Neural cell (in vitro differentiated cells): Measurements from ENCODE around the gene GNA12. TPM values are rescaled to one million over a fixed set of nuclear protein-coding genes. Genes with fewer than 3 reads are reported as not detected.
A peak's percentile ranks its signal among the peaks of the same experiment; 100 is the strongest.

Experiments used
- H2AFZ ChIP-seq: fragments of 200-600, 300-800 bp; sonication (generic), shearing (Covaris generic); 2 replicates; pipeline ENCODE4 v1.6.0; 2014; ENCODE audit warnings: low read depth, mild to moderate bottlenecking, antibody characterized with exemption, low read length, moderate library complexity
- H3F3A ChIP-seq: fragments of 200-600 bp; shearing (Covaris generic); 2 replicates; pipeline ENCODE4 v1.6.1; 2016; ENCODE audit warnings: mild to moderate bottlenecking, moderate library complexity, mixed read lengths, antibody characterized with exemption, low read length; ENCODE audit not compliant: insufficient read depth, poor library complexity, severe bottlenecking
- H3K27ac ChIP-seq: fragments of 200-600, 300-800 bp; sonication (generic), shearing (Covaris generic); 2 replicates; pipeline ENCODE4 v1.5.1; 2014; ENCODE audit warnings: mild to moderate bottlenecking, low read length, moderate library complexity
- H3K27me3 ChIP-seq: fragments of 300-800, 200-600 bp; sonication (generic), shearing (Covaris generic); 2 replicates; pipeline ENCODE4 v1.6.0; 2014; ENCODE audit warnings: mild to moderate bottlenecking, low read depth, low read length, moderate library complexity; ENCODE audit not compliant: insufficient read depth
- H3K36me3 ChIP-seq: fragments of 300-800, 200-600 bp; sonication (generic), shearing (Covaris generic); 2 replicates; pipeline ENCODE4 v1.5.1; 2014; ENCODE audit warnings: mild to moderate bottlenecking, antibody characterized with exemption, low read length, moderate library complexity; ENCODE audit not compliant: insufficient read depth
- H3K4me2 ChIP-seq: fragments of 300-800, 200-600 bp; sonication (generic), shearing (Covaris generic); 2 replicates; pipeline ENCODE4 v1.6.0; 2014; ENCODE audit warnings: mild to moderate bottlenecking, low read length
- H3K4me3 ChIP-seq: fragments of 300-800, 200-600 bp; sonication (generic), shearing (Covaris generic); 2 replicates; pipeline ENCODE4 v1.5.1; 2014; ENCODE audit warnings: mild to moderate bottlenecking, low read length, moderate library complexity
- H3K79me2 ChIP-seq: fragments of 200-600 bp; shearing (Covaris generic); replicated peaks from 2 replicates; pipeline ENCODE4 v1.6.0; 2014; ENCODE audit warnings: mild to moderate bottlenecking, low read length, moderate library complexity; ENCODE audit not compliant: insufficient read depth
- H3K9ac ChIP-seq: fragments of 300-800, 200-600 bp; sonication (generic), shearing (Covaris generic); 2 replicates; pipeline ENCODE4 v1.6.1; 2016; ENCODE audit warnings: mild to moderate bottlenecking, low read length, mixed read lengths
- H3K9me2 ChIP-seq: fragments of 200-600 bp; shearing (Covaris generic); 2 replicates; pipeline ENCODE4 v1.6.1; 2016; ENCODE audit warnings: mild to moderate bottlenecking, low read length, mixed read lengths; ENCODE audit not compliant: insufficient read depth
- H3K9me3 ChIP-seq: fragments of 200-600, 300-800 bp; sonication (generic), shearing (Covaris generic); 2 replicates; pipeline ENCODE4 v1.6.1; 2016; ENCODE audit warnings: mild to moderate bottlenecking, mixed run types, low read length, moderate library complexity, mixed read lengths
- H4K20me1 ChIP-seq: fragments of 200-600 bp; shearing (Covaris generic); 2 replicates; pipeline ENCODE4 v1.6.1; 2016; ENCODE audit warnings: mild to moderate bottlenecking, mixed run types; ENCODE audit not compliant: insufficient read depth
- CTCF ChIP-seq: fragments of 450-650 bp; IDR thresholded peaks from 2 replicates; pipeline ENCODE4 v1.5.1; 2014; ENCODE audit warnings: antibody characterized with exemption, mild to moderate bottlenecking, moderate library complexity; ENCODE audit not compliant: poor library complexity, severe bottlenecking
- EP300 ChIP-seq: fragments of 450-650 bp; conservative IDR thresholded peaks from 2 replicates; pipeline ENCODE4 v1.6.1; 2014; ENCODE audit warnings: antibody characterized with exemption, mild to moderate bottlenecking, moderate library complexity; ENCODE audit not compliant: poor library complexity, severe bottlenecking
- EZH2 ChIP-seq: fragments of 200-600, 300-800 bp; shearing (Covaris generic), sonication (generic); IDR thresholded peaks from 2 replicates; pipeline ENCODE4 v1.6.1; 2014; ENCODE audit warnings: antibody characterized with exemption, low read length, borderline replicate concordance, mild to moderate bottlenecking; ENCODE audit not compliant: insufficient read depth, poor library complexity, severe bottlenecking
- MXI1 ChIP-seq: fragments of 450-650 bp; conservative IDR thresholded peaks from 2 replicates; pipeline ENCODE4 v1.6.1; 2014; ENCODE audit warnings: antibody characterized with exemption, mild to moderate bottlenecking; ENCODE audit not compliant: poor library complexity, severe bottlenecking
- POLR2AphosphoS5 ChIP-seq: IDR thresholded peaks from 2 replicates; pipeline ENCODE4 v1.6.1; 2012
- RAD21 ChIP-seq: fragments of 450-650 bp; conservative IDR thresholded peaks from 2 replicates; pipeline ENCODE4 v1.6.1; 2014; ENCODE audit warnings: antibody characterized with exemption, mild to moderate bottlenecking, moderate library complexity
- REST ChIP-seq: IDR thresholded peaks from 2 replicates; pipeline ENCODE4 v1.6.1; 2012; ENCODE audit warnings: borderline replicate concordance
- SMC3 ChIP-seq: fragments of 450-650 bp; conservative IDR thresholded peaks from 2 replicates; pipeline ENCODE4 v1.6.1; 2014; ENCODE audit warnings: antibody characterized with exemption, mild to moderate bottlenecking, moderate library complexity; ENCODE audit not compliant: poor library complexity
- TAF1 ChIP-seq: IDR thresholded peaks from 2 replicates; pipeline ENCODE4 v1.6.1; 2012; ENCODE audit warnings: low read depth
- polyA plus RNA-seq: library from polyadenylated mRNA; depleted of rRNA; stranded (reverse); fragments of >200 nt; gene quantifications from 2 replicates; pipeline ENCODE4 v1.2.3, GENCODE V29; 2014

GNA12 gene
- polyA plus RNA-seq, 1 donor from 2014 or later: 15.5 TPM

- H3K79me2 ChIP-seq: peaks cover 57% of the 10 kb centered on the region
- no peak overlapping the region for H3K9ac ChIP-seq
- no peaks in the 10 kb centered on the region for H3K9me2 ChIP-seq
- H3K36me3 ChIP-seq: no peaks in the 10 kb centered on the region
- H3K27me3 ChIP-seq: no peaks in the 10 kb centered on the region
- no peaks in the 10 kb centered on the region for H3K9me3 ChIP-seq
- no peak overlapping the region for H3K4me3 ChIP-seq
- TF ChIP-seq EZH2: no peak
- TF ChIP-seq CTCF: no peak
- TF ChIP-seq SMC3: no peak
- no peak for TF ChIP-seq MXI1
- TF ChIP-seq RAD21: no peak
- no peak for TF ChIP-seq REST
- no peak for TF ChIP-seq POLR2AphosphoS5
- no peak for TF ChIP-seq EP300
- TF ChIP-seq TAF1: no peak
- H3F3A ChIP-seq: no peaks in the 10 kb centered on the region
- no peaks in the 10 kb centered on the region for H4K20me1 ChIP-seq
- no peak overlapping the region for H2AFZ ChIP-seq
- no peak overlapping the region for H3K4me2 ChIP-seq
- peak overlapping the region; percentile 51 for H3K27ac ChIP-seq
Observed at GRCh38 chr7:2821842-2822507, 22.1 kb downstream of the GNA12 start.

- Histone ChIP-seq H3K4me3 (peak overlapping the region; percentile 40), H3K36me3 (no peaks in the 10 kb centered on the region), H3K27me3 (no peaks in the 10 kb centered on the region), H3K9ac (no peak overlapping the region), H3K27ac (peak overlapping the region; percentile 51), H3K79me2 (peaks cover 56% of the 10 kb centered on the region), H3K9me3 (no peaks in the 10 kb centered on the region), H4K20me1 (no peaks in the 10 kb centered on the region), H2AFZ (no peak overlapping the region), H3K4me2 (peak overlapping the region; percentile 16), H3F3A (no peaks in the 10 kb centered on the region), H3K9me2 (no peaks in the 10 kb centered on the region)
- TF ChIP-seq EZH2: no peak
- TF ChIP-seq SMC3: peak; percentile 54
- TF ChIP-seq CTCF: peak; percentile 66
- TF ChIP-seq MXI1: no peak
- TF ChIP-seq POLR2AphosphoS5: peak; percentile 12
- TF ChIP-seq RAD21: peak; percentile 65
- no peak for TF ChIP-seq REST
Observed at GRCh38 chr7:2821161-2821841, 22.8 kb downstream of the GNA12 start.
